HepG2 (cell line): ENCODE measurements around the gene NDUFS5. TPM values are rescaled to one million over a fixed set of nuclear protein-coding genes. Genes with fewer than 3 reads are reported as not detected.

Experiments
- AHR ChIP-seq: IDR thresholded peaks from 2 replicates; pipeline ENCODE4 v1.6.1; 2018; ENCODE audit warnings: missing genetic modification reagents, missing compliant biosample characterization
- DNMT1 ChIP-seq: sonication (generic); formaldehyde crosslinking; IDR thresholded peaks from 2 replicates; pipeline ENCODE4 v1.5.1; 2020; ENCODE audit warnings: mild to moderate bottlenecking, missing genetic modification reagents
- FOXO1 ChIP-seq: sonication (generic); formaldehyde crosslinking; IDR thresholded peaks from 2 replicates; pipeline ENCODE4 v1.4.0; 2020; ENCODE audit warnings: missing genetic modification reagents
- TAF15 ChIP-seq: fragments of 200-400 bp; formaldehyde crosslinking; IDR thresholded peaks from one replicate; pipeline ENCODE4 v1.6.1; 2018; ENCODE audit warnings: mild to moderate bottlenecking, low read depth, low read length; ENCODE audit not compliant: poor library complexity, severe bottlenecking
- ZBTB21 ChIP-seq: sonication (generic); formaldehyde crosslinking; IDR thresholded peaks from 2 replicates; pipeline ENCODE4 v1.4.0; 2020; ENCODE audit warnings: missing genetic modification reagents
- ZMYM2 ChIP-seq: sonication (generic); formaldehyde crosslinking; IDR thresholded peaks from 2 replicates; pipeline ENCODE4 v1.8.0; 2022; ENCODE audit warnings: mild to moderate bottlenecking, missing genetic modification reagents
- ZNF451 ChIP-seq: sonication (generic); formaldehyde crosslinking; IDR thresholded peaks from 2 replicates; pipeline ENCODE4 v1.5.0; 2020; ENCODE audit warnings: mild to moderate bottlenecking, missing genetic modification reagents
- ZNF709 ChIP-seq: sonication (generic); formaldehyde crosslinking; IDR thresholded peaks from 2 replicates; pipeline ENCODE4 v1.5.0; 2020; ENCODE audit warnings: mild to moderate bottlenecking, missing genetic modification reagents
- polyA plus RNA-seq, 8 experiments: library from polyadenylated mRNA; depleted of rRNA in 3 of 8; stranded (reverse) in 7 of 8; unstranded in 1 of 8; fragments of >200 nt; fragmentation: Illumina TruSeq in 4 of 8; extraction: Trizol in 4 of 8; gene quantifications; 2 replicates each; pipeline versions ENCODE4 v1.2.1 to v1.2.3, GENCODE V29; 2011 to 2016; ENCODE audit warnings: low read depth in 4 of 8, missing spikeins in 1 of 8, mixed read lengths in 1 of 8; ENCODE audit not compliant: insufficient read depth in 1 of 8
- total RNA-seq, 5 experiments: library from RNA; depleted of rRNA; stranded (reverse); fragments of >200 nt; fragmentation: Illumina TruSeq; extraction: Trizol; gene quantifications; 2 replicates each; pipeline ENCODE4 v1.2.3, GENCODE V29; 2016; ENCODE audit warnings: low read depth in 1 of 5
- TF ChIP-seq, protein P1 (sequence below): sonication (generic); formaldehyde crosslinking; IDR thresholded peaks from 2 replicates; pipeline ENCODE4 v1.5.0; 2020; ENCODE audit warnings: mild to moderate bottlenecking, missing genetic modification reagents
- TF ChIP-seq, protein P2 (sequence below): sonication (generic); formaldehyde crosslinking; IDR thresholded peaks from 2 replicates; pipeline ENCODE4 v1.5.1; 2020; ENCODE audit warnings: mild to moderate bottlenecking, missing genetic modification reagents, borderline replicate concordance
- TF ChIP-seq, protein P3 (sequence below): sonication (generic); formaldehyde crosslinking; IDR thresholded peaks from 2 replicates; pipeline ENCODE4 v1.4.0; 2020; ENCODE audit warnings: low read depth, missing genetic modification reagents
- TF ChIP-seq, protein P4 (sequence below): sonication (generic); formaldehyde crosslinking; IDR thresholded peaks from 2 replicates; pipeline ENCODE4 v1.8.1; 2022; ENCODE audit warnings: low read depth, mild to moderate bottlenecking, missing genetic modification reagents
- TF ChIP-seq, protein P5 (sequence below): IDR thresholded peaks from 2 replicates; pipeline ENCODE4 v1.6.1; 2016; ENCODE audit warnings: low read depth, borderline replicate concordance
- TF ChIP-seq, protein P6 (sequence below): sonication (generic); formaldehyde crosslinking; IDR thresholded peaks from 2 replicates; pipeline ENCODE4 v1.4.0; 2020; ENCODE audit warnings: missing genetic modification reagents

Gene NDUFS5
- total and polyA plus RNA-seq, 2 of the 13 experiments (the other 11 are each of a cell fraction or from before 2014, with no cell fraction given) = 263 to 466 TPM

DNA sequence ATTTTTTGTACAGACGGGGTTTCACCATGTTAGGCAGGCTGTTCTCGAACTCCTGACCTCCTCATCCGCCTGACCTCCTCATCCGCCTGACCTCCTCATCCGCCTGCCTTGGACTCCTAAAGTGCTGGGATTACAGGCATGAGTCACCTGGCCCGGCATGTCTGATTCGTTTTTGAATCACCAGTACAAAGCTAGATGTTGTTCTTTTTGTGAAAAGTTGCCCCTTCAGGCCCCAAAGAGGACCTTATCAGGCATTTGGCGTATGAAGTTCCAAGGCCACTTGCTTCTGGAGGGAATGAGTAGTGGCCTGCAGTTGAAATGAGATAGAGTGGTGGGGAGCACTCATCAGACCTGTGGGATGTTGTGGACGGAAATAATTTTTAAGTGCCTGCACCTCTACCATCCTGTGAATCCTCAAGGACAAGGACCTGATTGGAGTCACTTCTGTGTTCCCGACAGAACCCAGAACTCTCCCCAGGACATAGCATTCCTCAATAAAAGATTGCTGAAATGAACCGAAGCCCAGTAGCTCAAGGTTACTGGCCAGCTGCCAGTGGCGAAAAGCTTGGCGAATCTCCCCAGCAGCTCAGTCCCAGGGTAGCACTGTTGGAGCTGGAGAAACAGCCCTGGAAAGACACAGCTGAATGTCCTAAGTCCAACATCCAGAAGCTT lies 50.1 kb downstream of the NDUFS5 start (continued):
- TF ChIP-seq, protein P1, sequence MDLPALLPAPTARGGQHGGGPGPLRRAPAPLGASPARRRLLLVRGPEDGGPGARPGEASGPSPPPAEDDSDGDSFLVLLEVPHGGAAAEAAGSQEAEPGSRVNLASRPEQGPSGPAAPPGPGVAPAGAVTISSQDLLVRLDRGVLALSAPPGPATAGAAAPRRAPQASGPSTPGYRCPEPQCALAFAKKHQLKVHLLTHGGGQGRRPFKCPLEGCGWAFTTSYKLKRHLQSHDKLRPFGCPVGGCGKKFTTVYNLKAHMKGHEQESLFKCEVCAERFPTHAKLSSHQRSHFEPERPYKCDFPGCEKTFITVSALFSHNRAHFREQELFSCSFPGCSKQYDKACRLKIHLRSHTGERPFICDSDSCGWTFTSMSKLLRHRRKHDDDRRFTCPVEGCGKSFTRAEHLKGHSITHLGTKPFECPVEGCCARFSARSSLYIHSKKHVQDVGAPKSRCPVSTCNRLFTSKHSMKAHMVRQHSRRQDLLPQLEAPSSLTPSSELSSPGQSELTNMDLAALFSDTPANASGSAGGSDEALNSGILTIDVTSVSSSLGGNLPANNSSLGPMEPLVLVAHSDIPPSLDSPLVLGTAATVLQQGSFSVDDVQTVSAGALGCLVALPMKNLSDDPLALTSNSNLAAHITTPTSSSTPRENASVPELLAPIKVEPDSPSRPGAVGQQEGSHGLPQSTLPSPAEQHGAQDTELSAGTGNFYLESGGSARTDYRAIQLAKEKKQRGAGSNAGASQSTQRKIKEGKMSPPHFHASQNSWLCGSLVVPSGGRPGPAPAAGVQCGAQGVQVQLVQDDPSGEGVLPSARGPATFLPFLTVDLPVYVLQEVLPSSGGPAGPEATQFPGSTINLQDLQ = no peak
- TF ChIP-seq AHR (CRISPR knock-in tag) = no peak
- TF ChIP-seq, protein P2, sequence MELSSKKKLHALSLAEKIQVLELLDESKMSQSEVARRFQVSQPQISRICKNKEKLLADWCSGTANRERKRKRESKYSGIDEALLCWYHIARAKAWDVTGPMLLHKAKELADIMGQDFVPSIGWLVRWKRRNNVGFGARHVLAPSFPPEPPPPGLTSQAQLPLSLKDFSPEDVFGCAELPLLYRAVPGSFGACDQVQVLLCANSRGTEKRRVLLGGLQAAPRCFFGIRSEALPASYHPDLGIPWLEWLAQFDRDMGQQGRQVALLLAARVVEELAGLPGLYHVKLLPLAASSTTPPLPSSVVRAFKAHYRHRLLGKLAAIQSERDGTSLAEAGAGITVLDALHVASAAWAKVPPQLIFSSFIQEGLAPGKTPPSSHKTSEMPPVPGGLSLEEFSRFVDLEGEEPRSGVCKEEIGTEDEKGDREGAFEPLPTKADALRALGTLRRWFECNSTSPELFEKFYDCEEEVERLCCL = no peak
- TF ChIP-seq ZBTB21 (CRISPR knock-in tag) = no peak
- no peak for TF ChIP-seq FOXO1
- TF ChIP-seq, protein P3, sequence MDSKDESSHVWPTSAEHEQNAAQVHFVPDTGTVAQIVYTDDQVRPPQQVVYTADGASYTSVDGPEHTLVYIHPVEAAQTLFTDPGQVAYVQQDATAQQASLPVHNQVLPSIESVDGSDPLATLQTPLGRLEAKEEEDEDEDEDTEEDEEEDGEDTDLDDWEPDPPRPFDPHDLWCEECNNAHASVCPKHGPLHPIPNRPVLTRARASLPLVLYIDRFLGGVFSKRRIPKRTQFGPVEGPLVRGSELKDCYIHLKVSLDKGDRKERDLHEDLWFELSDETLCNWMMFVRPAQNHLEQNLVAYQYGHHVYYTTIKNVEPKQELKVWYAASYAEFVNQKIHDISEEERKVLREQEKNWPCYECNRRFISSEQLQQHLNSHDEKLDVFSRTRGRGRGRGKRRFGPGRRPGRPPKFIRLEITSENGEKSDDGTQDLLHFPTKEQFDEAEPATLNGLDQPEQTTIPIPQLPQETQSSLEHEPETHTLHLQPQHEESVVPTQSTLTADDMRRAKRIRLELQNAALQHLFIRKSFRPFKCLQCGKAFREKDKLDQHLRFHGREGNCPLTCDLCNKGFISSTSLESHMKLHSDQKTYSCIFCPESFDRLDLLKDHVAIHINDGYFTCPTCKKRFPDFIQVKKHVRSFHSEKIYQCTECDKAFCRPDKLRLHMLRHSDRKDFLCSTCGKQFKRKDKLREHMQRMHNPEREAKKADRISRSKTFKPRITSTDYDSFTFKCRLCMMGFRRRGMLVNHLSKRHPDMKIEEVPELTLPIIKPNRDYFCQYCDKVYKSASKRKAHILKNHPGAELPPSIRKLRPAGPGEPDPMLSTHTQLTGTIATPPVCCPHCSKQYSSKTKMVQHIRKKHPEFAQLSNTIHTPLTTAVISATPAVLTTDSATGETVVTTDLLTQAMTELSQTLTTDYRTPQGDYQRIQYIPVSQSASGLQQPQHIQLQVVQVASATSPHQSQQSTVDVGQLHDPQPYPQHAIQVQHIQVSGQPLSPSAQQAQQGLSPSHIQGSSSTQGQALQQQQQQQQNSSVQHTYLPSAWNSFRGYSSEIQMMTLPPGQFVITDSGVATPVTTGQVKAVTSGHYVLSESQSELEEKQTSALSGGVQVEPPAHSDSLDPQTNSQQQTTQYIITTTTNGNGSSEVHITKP (CRISPR knock-in tag) = no peak
- TF ChIP-seq, protein P4, sequence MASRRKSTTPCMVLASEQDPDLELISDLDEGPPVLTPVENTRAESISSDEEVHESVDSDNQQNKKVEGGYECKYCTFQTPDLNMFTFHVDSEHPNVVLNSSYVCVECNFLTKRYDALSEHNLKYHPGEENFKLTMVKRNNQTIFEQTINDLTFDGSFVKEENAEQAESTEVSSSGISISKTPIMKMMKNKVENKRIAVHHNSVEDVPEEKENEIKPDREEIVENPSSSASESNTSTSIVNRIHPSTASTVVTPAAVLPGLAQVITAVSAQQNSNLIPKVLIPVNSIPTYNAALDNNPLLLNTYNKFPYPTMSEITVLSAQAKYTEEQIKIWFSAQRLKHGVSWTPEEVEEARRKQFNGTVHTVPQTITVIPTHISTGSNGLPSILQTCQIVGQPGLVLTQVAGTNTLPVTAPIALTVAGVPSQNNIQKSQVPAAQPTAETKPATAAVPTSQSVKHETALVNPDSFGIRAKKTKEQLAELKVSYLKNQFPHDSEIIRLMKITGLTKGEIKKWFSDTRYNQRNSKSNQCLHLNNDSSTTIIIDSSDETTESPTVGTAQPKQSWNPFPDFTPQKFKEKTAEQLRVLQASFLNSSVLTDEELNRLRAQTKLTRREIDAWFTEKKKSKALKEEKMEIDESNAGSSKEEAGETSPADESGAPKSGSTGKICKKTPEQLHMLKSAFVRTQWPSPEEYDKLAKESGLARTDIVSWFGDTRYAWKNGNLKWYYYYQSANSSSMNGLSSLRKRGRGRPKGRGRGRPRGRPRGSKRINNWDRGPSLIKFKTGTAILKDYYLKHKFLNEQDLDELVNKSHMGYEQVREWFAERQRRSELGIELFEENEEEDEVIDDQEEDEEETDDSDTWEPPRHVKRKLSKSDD (CRISPR knock-in tag) = no peak
- TF ChIP-seq TAF15 = no peak
- TF ChIP-seq ZMYM2 (CRISPR knock-in tag) = peak; percentile 72
- TF ChIP-seq, protein P5, sequence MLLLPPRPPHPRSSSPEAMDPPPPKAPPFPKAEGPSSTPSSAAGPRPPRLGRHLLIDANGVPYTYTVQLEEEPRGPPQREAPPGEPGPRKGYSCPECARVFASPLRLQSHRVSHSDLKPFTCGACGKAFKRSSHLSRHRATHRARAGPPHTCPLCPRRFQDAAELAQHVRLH (CRISPR knock-in tag) = peak; percentile 59; the same call in 1 of the 2 replicates
- no peak for TF ChIP-seq ZNF709 (CRISPR knock-in tag)
- no peak for TF ChIP-seq ZNF451
- TF ChIP-seq, protein P6, sequence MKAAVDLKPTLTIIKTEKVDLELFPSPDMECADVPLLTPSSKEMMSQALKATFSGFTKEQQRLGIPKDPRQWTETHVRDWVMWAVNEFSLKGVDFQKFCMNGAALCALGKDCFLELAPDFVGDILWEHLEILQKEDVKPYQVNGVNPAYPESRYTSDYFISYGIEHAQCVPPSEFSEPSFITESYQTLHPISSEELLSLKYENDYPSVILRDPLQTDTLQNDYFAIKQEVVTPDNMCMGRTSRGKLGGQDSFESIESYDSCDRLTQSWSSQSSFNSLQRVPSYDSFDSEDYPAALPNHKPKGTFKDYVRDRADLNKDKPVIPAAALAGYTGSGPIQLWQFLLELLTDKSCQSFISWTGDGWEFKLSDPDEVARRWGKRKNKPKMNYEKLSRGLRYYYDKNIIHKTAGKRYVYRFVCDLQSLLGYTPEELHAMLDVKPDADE (CRISPR knock-in tag) = no peak
- no peak for TF ChIP-seq DNMT1 (CRISPR knock-in tag)
